HG03460 (cell line): Measurements from ENCODE around the gene TNFSF15.
"Not testable (repeated sequence)": the region's sequence is repeated elsewhere in the genome, so short reads cannot be mapped to it uniquely, and the experiment has no call there.

Source experiments
- ATAC-seq: cut with Tn5 transposase; IDR thresholded peaks from one replicate; pipeline ENCODE4 v1.9.1; 2021; ENCODE audit not compliant: unreplicated experiment

The TNFSF15 gene

GRCh38 chr9:114757395-114757794 lies 48.4 kb downstream of the TNFSF15 start:
- ATAC-seq = no peak

- ATAC-seq = no peak
Observed at GRCh38 chr9:114756920-114757319, 48.9 kb downstream of the TNFSF15 start.

GRCh38 chr9:114754581-114754980 lies 51.3 kb downstream of the TNFSF15 start:
- ATAC-seq = no peak

- no peak for ATAC-seq
Observed at GRCh38 chr9:114746591-114747346, 59.1 kb downstream of the TNFSF15 start.

GRCh38 chr9:114745879-114746550 lies 59.8 kb downstream of the TNFSF15 start:
- ATAC-seq = no peak

- no peak for ATAC-seq
Observed at GRCh38 chr9:114745108-114745848, 60.6 kb downstream of the TNFSF15 start.

- ATAC-seq = no peak
Observed at GRCh38 chr9:114743446-114743845, 62.4 kb downstream of the TNFSF15 start.

GRCh38 chr9:114742947-114743346 lies 62.9 kb downstream of the TNFSF15 start:
- no peak for ATAC-seq

GRCh38 chr9:114741521-114741920 lies 64.3 kb downstream of the TNFSF15 start:
- ATAC-seq = not testable (repeated sequence)

- ATAC-seq = no peak
Observed at GRCh38 chr9:114738581-114739316, 67.1 kb downstream of the TNFSF15 start.

GRCh38 chr9:114737847-114738246 lies 68.0 kb downstream of the TNFSF15 start:
- ATAC-seq = no peak

- ATAC-seq = no peak
Observed at GRCh38 chr9:114737118-114737517, 68.7 kb downstream of the TNFSF15 start.

GRCh38 chr9:114735704-114736103 lies 70.1 kb downstream of the TNFSF15 start:
- ATAC-seq = no peak

GRCh38 chr9:114735139-114735538 lies 70.7 kb downstream of the TNFSF15 start:
- ATAC-seq = not testable (repeated sequence)
